Measurements from ENCODE around the gene TMEM255B.

DNA sequence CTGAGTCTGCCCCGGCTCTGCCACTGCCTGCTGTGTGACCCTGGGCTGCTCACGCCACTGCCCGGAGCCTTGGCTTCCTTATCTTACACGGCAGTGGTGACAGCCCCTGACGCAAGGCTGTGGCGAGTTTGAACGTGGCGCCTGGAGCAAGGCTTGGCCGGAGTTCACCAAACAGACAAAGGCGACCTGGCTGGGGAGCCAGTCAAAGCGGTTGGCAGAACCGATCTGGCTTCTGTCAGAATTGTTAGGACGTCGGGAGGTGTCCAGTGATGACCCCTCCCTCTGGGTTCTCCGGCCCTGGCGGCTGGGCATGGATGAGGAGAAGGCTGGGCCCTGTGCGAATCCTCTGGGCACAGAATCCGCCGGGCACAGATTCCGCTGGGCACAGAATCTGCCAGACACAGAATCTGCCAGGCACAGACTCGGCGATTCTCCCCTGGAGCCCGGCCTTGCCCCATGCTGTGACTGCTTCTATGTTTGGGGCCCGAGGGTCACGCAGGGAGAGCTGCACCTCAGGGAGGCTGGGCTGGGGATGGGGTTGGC lies 11.7 kb upstream of the TMEM255B start:
- TF ChIP-seq POLR2A (IDR thresholded peaks at IDR 0.05) (no peak), POLR2AphosphoS5 (IDR thresholded peaks at IDR 0.05) (no peak)
- TF ChIP-seq, protein P1, sequence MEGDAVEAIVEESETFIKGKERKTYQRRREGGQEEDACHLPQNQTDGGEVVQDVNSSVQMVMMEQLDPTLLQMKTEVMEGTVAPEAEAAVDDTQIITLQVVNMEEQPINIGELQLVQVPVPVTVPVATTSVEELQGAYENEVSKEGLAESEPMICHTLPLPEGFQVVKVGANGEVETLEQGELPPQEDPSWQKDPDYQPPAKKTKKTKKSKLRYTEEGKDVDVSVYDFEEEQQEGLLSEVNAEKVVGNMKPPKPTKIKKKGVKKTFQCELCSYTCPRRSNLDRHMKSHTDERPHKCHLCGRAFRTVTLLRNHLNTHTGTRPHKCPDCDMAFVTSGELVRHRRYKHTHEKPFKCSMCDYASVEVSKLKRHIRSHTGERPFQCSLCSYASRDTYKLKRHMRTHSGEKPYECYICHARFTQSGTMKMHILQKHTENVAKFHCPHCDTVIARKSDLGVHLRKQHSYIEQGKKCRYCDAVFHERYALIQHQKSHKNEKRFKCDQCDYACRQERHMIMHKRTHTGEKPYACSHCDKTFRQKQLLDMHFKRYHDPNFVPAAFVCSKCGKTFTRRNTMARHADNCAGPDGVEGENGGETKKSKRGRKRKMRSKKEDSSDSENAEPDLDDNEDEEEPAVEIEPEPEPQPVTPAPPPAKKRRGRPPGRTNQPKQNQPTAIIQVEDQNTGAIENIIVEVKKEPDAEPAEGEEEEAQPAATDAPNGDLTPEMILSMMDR (IDR thresholded peaks at IDR 0.05) = no peak

All from prostate gland (tissue), 2 donors.